Cardiac muscle cell (in vitro differentiated cells and primary cell): ENCODE results near the gene ZC3H12A. TPM values are rescaled to one million over a fixed set of nuclear protein-coding genes. Genes with fewer than 3 reads are reported as not detected.

ENCODE experiments used
- DNase-seq, 2 donors: peaks; one replicate each; pipeline versions ENCODE4 v3.0.0 to v3.0.0-alpha.2; 2010 to 2017; ENCODE audit warnings: low read depth in 1 of 2, low spot score in 1 of 2
- H3K27ac ChIP-seq: fragments of 200-600 bp; sonication (generic); 2 replicates; pipeline ENCODE4 v1.5.1; 2016
- H3K27me3 ChIP-seq: fragments of 200-600 bp; sonication (generic); 2 replicates; pipeline ENCODE4 v1.6.0; 2016; ENCODE audit warnings: control low read depth
- H3K36me3 ChIP-seq: fragments of 200-600 bp; sonication (generic); 2 replicates; pipeline ENCODE4 v1.5.1; 2016; ENCODE audit warnings: control low read depth
- H3K4me1 ChIP-seq: fragments of 200-600 bp; sonication (generic); 2 replicates; pipeline ENCODE4 v1.8.1; 2017; ENCODE audit warnings: low read depth, mild to moderate bottlenecking, mixed run types
- H3K4me3 ChIP-seq: fragments of 200-600 bp; sonication (generic); 2 replicates; pipeline ENCODE4 v1.5.1; 2016; ENCODE audit warnings: mild to moderate bottlenecking
- H3K9me3 ChIP-seq: fragments of 200-600 bp; sonication (generic); 2 replicates; pipeline ENCODE4 v1.5.1; 2017; ENCODE audit warnings: low read depth, mild to moderate bottlenecking, control low read depth
- CTCF ChIP-seq: IDR thresholded peaks from 2 replicates; pipeline ENCODE4 v1.5.1; 2012; ENCODE audit warnings: low read depth, mild to moderate bottlenecking, low read length
- polyA plus RNA-seq: library from polyadenylated mRNA; unstranded; fragments of >200 nt; fragmentation: Nextera tagmentation; extraction: Ambion mirVana; gene quantifications from 2 replicates; pipeline ENCODE4 v1.2.1, GENCODE V29; 2016
- total RNA-seq: library from RNA; depleted of rRNA; stranded (reverse); fragments of >200 nt; gene quantifications from 2 replicates; pipeline ENCODE4 v1.2.3, GENCODE V29; 2016

ZC3H12A gene
- total and polyA plus RNA-seq, 2 experiments from 2014 or later, result 5.2 to 14.0 TPM

GRCh38 chr1:37439349-37439995 is 34.9 kb upstream of the ZC3H12A start:
- no peak for DNase-seq
- Histone ChIP-seq H3K36me3 (no peaks in the 10 kb centered on the region), H3K27ac (no peak overlapping the region), H3K9me3 (no peaks in the 10 kb centered on the region), H3K4me3 (no peak overlapping the region), H3K4me1 (no peaks in the 10 kb centered on the region), H3K27me3 (peaks cover 18% of the 10 kb centered on the region)
- TF ChIP-seq CTCF, result no peak

GRCh38 chr1:37441490-37441889 is 32.9 kb upstream of the ZC3H12A start:
- H3K4me1 ChIP-seq, result no peaks in the 10 kb centered on the region
- DNase-seq, result no peak
- no peaks in the 10 kb centered on the region for H3K36me3 ChIP-seq
- H3K27me3 ChIP-seq, result peaks cover 22% of the 10 kb centered on the region
- TF ChIP-seq CTCF, result no peak
- H3K27ac ChIP-seq, result no peak overlapping the region
- H3K9me3 ChIP-seq, result no peaks in the 10 kb centered on the region
- H3K4me3 ChIP-seq, result no peak overlapping the region

- no peaks in the 10 kb centered on the region for H3K9me3 ChIP-seq
- DNase-seq, result no peak
- TF ChIP-seq CTCF, result no peak
- no peaks in the 10 kb centered on the region for H3K4me1 ChIP-seq
- no peaks in the 10 kb centered on the region for H3K36me3 ChIP-seq
- no peak overlapping the region for H3K27ac ChIP-seq
- H3K27me3 ChIP-seq, result peaks cover 27% of the 10 kb centered on the region
- H3K4me3 ChIP-seq, result no peak overlapping the region
Observed at GRCh38 chr1:37442139-37442538, 32.2 kb upstream of the ZC3H12A start.

- H3K36me3 ChIP-seq, result no peaks in the 10 kb centered on the region
- TF ChIP-seq CTCF, result no peak
- no peak for DNase-seq
- H3K27ac ChIP-seq, result no peak overlapping the region
- no peaks in the 10 kb centered on the region for H3K9me3 ChIP-seq
- peaks cover 30% of the 10 kb centered on the region for H3K27me3 ChIP-seq
- H3K4me1 ChIP-seq, result no peaks in the 10 kb centered on the region
- H3K4me3 ChIP-seq, result no peak overlapping the region
Observed at GRCh38 chr1:37442644-37443043, 31.7 kb upstream of the ZC3H12A start.

GRCh38 chr1:37446874-37447273 is 27.5 kb upstream of the ZC3H12A start:
- Histone ChIP-seq H3K27ac (no peak overlapping the region), H3K4me3 (no peak overlapping the region), H3K9me3 (no peaks in the 10 kb centered on the region), H3K36me3 (no peaks in the 10 kb centered on the region), H3K27me3 (peaks cover 50% of the 10 kb centered on the region), H3K4me1 (no peaks in the 10 kb centered on the region)
- TF ChIP-seq CTCF, result no peak
- no peak for DNase-seq
